CD4-positive, alpha-beta T cell (primary cell): ENCODE measurements around the gene EXOC6. TPM values are rescaled to one million over a fixed set of nuclear protein-coding genes. Genes with fewer than 3 reads are reported as not detected.

Experiments used
- ATAC-seq: fragments of 200-7000 bp; cut with Tn5 transposase; one replicate; pipeline ENCODE4 v1.10.0; 2022; ENCODE audit warnings: mild to moderate bottlenecking; ENCODE audit not compliant: poor library complexity
- CTCF ChIA-PET: fragments of 350-600 bp; sonication (Branson Sonifier 250); formaldehyde crosslinking; loops from one replicate; lab custom pipeline; 2021; ENCODE audit warnings: antibody characterized with exemption, inconsistent platforms; lab: Charles Lee
- POLR2A ChIA-PET: fragments of 350-600 bp; sonication (Branson Sonifier 250); formaldehyde crosslinking; loops from one replicate; lab custom pipeline; 2021; ENCODE audit warnings: antibody characterized with exemption, inconsistent platforms; lab: Charles Lee
- DNase-seq, 14 experiments: peaks; one replicate each; pipeline ENCODE4 v3.0.0-alpha.2; 2013 to 2020; ENCODE audit warnings: mixed read lengths in 2 of 14
- H3K27ac ChIP-seq, 2 donors: one replicate each; pipeline versions ENCODE4 v1.5.1 to v1.7.0; 2013; ENCODE audit warnings: low read length in 2 of 2, low read depth in 1 of 2, mild to moderate bottlenecking in 1 of 2
- H3K27me3 ChIP-seq, 2 experiments: 1 replicate in 1 of 2; 2 replicates in 1 of 2; pipeline versions ENCODE4 v1.6.1 to v1.7.0; 2013; ENCODE audit warnings: low read length in 2 of 2, control low read depth in 1 of 2, mild to moderate bottlenecking in 1 of 2, moderate library complexity in 1 of 2; ENCODE audit not compliant: insufficient read depth in 2 of 2, control insufficient read depth in 1 of 2
- H3K36me3 ChIP-seq: one replicate; pipeline ENCODE4 v1.6.1; 2013; ENCODE audit warnings: low read length, control low read depth; ENCODE audit not compliant: insufficient read depth
- H3K4me1 ChIP-seq: one replicate; pipeline ENCODE4 v1.6.1; 2013; ENCODE audit warnings: low read length, control low read depth; ENCODE audit not compliant: insufficient read depth
- H3K4me3 ChIP-seq: one replicate; pipeline ENCODE4 v1.5.1; 2013; ENCODE audit warnings: mild to moderate bottlenecking, low read length, moderate library complexity
- H3K9me3 ChIP-seq, 2 experiments: 1 replicate in 1 of 2; 2 replicates in 1 of 2; pipeline versions ENCODE4 v1.6.1 to v1.7.0; 2013; ENCODE audit warnings: low read length in 2 of 2, mild to moderate bottlenecking in 2 of 2, control low read depth in 1 of 2, moderate library complexity in 1 of 2; ENCODE audit not compliant: control insufficient read depth in 1 of 2, insufficient read depth in 1 of 2
- H3K27ac Mint-ChIP-seq: one replicate; pipeline ENCODE4 v1.8.0; 2020; ENCODE audit warnings: mixed read lengths
- H3K27me3 Mint-ChIP-seq: one replicate; pipeline ENCODE4 v1.8.0; 2021; ENCODE audit warnings: mixed read lengths
- H3K36me3 Mint-ChIP-seq: one replicate; pipeline ENCODE4 v1.8.0; 2021; ENCODE audit warnings: low read depth, mixed read lengths
- H3K4me1 Mint-ChIP-seq: one replicate; pipeline ENCODE4 v1.8.0; 2021; ENCODE audit warnings: low read depth, mixed read lengths
- H3K4me3 Mint-ChIP-seq: one replicate; pipeline ENCODE4 v1.8.0; 2020; ENCODE audit warnings: mild to moderate bottlenecking, mixed read lengths
- H3K9me3 Mint-ChIP-seq: one replicate; pipeline ENCODE4 v1.8.0; 2020; ENCODE audit warnings: mixed read lengths
- intact Hi-C, 2 experiments: fragments of 100-400 bp; cut with DNase I in 1 of 2; cut with micrococcal nuclease in 1 of 2; formaldehyde crosslinking; loops; one replicate each; pipeline versions ENCODE4 v1.15.1 to v1.9.0; 2023 to 2025; cut with DNase I, micrococcal nuclease
- total RNA-seq, 174 experiments: library from RNA in 2 of 174; stranded (reverse) in 2 of 174; gene quantifications; one replicate each; pipeline ENCODE4 v1.2.3 and lab custom pipeline; 2021 to 2026
- TF ChIP-seq, protein P1 (sequence below): fragments of 200-600 bp; IDR thresholded peaks from one replicate; pipeline ENCODE4 v1.8.0; 2022; ENCODE audit warnings: antibody characterized with exemption, mild to moderate bottlenecking

EXOC6 gene
- total RNA-seq, 2 experiments from 2014 or later: 6.6 to 7.4 TPM

DNA sequence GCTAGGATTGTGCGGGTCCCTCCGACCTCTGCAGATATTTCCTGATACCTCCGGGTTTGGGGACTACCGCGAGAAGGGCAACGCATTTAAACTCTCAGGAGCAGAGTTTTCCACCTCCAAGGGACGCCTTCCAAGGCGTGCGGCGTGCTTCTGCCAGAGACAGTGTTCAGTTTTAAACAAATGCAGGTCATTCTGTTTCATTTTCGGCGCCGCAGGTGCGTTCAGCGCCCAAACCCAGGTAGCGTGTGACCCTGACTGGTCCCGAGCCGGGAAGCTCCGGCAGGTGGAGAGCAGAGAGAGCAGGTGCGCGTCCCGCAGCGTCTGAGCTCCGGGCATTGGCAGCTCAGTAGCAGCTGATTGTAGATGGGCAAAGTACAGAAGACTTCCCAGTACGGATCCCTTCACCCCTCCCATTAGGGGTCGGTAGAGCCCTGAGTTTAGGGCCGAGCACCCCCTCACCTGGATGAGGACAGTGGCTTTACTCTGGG lies 223.9 kb downstream of the EXOC6 start:
- Mint-ChIP-seq H3K36me3 (no peaks in the 10 kb centered on the region), H3K27me3 (peaks cover 78% of the 10 kb centered on the region), H3K4me1 (peaks cover 37% of the 10 kb centered on the region), H3K27ac (no peak overlapping the region), H3K9me3 (no peaks in the 10 kb centered on the region), H3K4me3 (peak overlapping the region; percentile 56)
- DNase-seq (no peak), ATAC-seq (no peak)
- H3K36me3 ChIP-seq: no peaks in the 10 kb centered on the region
- no peak overlapping the region for H3K4me3 ChIP-seq
- CTCF ChIA-PET: no interaction called here
- H3K9me3 ChIP-seq: peaks cover 0 to 16% of the 10 kb centered on the region in 2 experiments
- H3K27me3 ChIP-seq: peaks cover 74 to 87% of the 10 kb centered on the region in 2 experiments
- POLR2A ChIA-PET: no interaction called here
- no peak overlapping the region for H3K27ac ChIP-seq
- H3K4me1 ChIP-seq: peaks cover 39% of the 10 kb centered on the region
- intact Hi-C loops: no loop called here
- TF ChIP-seq, protein P1, sequence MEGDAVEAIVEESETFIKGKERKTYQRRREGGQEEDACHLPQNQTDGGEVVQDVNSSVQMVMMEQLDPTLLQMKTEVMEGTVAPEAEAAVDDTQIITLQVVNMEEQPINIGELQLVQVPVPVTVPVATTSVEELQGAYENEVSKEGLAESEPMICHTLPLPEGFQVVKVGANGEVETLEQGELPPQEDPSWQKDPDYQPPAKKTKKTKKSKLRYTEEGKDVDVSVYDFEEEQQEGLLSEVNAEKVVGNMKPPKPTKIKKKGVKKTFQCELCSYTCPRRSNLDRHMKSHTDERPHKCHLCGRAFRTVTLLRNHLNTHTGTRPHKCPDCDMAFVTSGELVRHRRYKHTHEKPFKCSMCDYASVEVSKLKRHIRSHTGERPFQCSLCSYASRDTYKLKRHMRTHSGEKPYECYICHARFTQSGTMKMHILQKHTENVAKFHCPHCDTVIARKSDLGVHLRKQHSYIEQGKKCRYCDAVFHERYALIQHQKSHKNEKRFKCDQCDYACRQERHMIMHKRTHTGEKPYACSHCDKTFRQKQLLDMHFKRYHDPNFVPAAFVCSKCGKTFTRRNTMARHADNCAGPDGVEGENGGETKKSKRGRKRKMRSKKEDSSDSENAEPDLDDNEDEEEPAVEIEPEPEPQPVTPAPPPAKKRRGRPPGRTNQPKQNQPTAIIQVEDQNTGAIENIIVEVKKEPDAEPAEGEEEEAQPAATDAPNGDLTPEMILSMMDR: no peak

DNA sequence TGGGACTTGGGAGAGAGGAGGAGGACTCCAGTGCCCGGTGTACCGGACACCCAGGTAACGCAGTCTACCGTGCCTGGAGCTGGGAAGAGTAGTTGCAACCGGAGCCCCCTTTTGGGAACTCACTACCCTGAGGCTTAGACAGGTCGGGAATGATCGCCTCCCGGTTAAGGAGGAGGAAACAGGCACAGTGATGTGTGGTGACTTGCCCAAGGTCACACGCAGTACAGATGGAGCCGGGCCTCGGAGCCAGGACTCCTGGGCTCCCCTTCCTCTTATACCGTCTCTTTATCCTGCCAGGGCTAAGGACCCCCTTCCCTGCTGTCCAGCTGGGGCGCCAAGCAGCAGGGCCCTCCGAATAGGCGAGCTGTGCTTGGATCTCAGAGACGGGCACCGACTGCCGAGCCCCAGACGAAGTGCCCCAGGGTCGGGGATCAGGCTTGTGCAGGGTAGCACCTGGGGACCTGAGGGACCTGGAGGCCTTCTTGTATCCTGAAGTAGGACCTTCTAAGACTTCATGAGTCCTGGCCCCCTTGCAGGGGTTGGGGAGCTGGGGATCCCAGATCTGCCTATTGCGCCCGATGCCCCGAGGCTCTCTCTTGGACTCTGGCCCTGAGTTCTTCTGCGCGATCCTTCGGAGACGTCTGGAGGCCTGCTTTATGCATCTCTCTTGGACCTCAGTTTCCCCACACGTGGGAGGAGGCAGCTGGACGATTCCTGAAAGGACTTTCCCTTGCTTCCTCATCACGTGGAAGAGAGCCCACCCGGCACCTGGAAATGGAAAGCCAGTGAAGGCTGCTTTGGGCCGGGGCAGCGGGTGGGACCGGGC lies 224.6 kb downstream of the EXOC6 start:
- no peak for DNase-seq
- intact Hi-C loops: no loop called here
- TF ChIP-seq, protein P1: no peak
- H3K4me1 ChIP-seq: peaks cover 39% of the 10 kb centered on the region
- H3K27me3 ChIP-seq: peaks cover 71 to 86% of the 10 kb centered on the region in 2 experiments
- H3K4me3 ChIP-seq: no peak overlapping the region
- ChIA-PET POLR2A (no interaction called here), CTCF (no interaction called here)
- Mint-ChIP-seq H3K27me3 (peaks cover 78% of the 10 kb centered on the region), H3K9me3 (no peaks in the 10 kb centered on the region), H3K36me3 (no peaks in the 10 kb centered on the region), H3K27ac (no peak overlapping the region), H3K4me1 (peaks cover 32% of the 10 kb centered on the region), H3K4me3 (no peak overlapping the region)
- H3K36me3 ChIP-seq: no peaks in the 10 kb centered on the region
- H3K27ac ChIP-seq: no peak overlapping the region
- ATAC-seq: no peak
- H3K9me3 ChIP-seq: peaks cover 0 to 16% of the 10 kb centered on the region in 2 experiments

DNA sequence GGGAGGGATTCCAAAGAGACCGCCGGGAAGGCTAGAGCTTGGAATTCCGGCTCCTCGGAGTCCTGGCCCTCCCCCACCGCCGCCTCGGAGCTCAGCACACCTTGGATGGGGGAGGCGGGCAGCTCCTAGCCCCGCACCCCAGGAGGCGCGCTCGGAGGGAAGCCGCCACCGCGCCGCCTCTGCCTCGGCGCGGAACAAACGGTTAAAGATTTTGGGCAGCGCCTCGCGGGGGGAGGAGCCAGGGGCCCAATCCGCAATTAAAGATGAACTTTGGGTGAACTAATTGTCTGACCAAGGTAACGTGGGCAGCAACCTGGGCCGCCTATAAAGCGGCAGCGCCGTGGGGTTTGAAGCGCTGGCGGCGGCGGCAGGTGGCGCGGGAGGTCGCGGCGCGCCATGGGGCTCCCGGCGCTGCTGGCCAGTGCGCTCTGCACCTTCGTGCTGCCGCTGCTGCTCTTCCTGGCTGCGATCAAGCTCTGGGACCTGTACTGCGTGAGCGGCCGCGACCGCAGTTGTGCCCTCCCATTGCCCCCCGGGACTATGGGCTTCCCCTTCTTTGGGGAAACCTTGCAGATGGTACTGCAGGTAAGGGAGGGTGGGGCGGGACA lies 225.3 kb downstream of the EXOC6 start, which contains the start of gene CYP26A1:
TSS of gene CYP26A1 (plus strand) at position 355 of the 608 bp plus-strand sequence. CDS start at position 397, 42 bp downstream.
- Histone ChIP-seq H3K27me3 (peaks cover 67 to 86% of the 10 kb centered on the region in 2 experiments), H3K4me1 (peaks cover 39% of the 10 kb centered on the region), H3K4me3 (no peak within 1 kb of the TSS), H3K27ac (no peak within 1 kb of the TSS), H3K9me3 (peaks cover 0 to 11% of the 10 kb centered on the region in 2 experiments), H3K36me3 (no peaks in the 10 kb centered on the region)
- Mint-ChIP-seq H3K9me3 (no peaks in the 10 kb centered on the region), H3K36me3 (no peaks in the 10 kb centered on the region), H3K27ac (no peak within 1 kb of the TSS), H3K4me1 (peaks cover 30% of the 10 kb centered on the region), H3K27me3 (peaks cover 80% of the 10 kb centered on the region), H3K4me3 (no peak within 1 kb of the TSS)
- ATAC-seq (no peak), DNase-seq (peak in 1 of 14 experiments; percentile 14)
- intact Hi-C loops: no loop called here
- ChIA-PET POLR2A (no interaction called here), CTCF (no interaction called here)
- TF ChIP-seq, protein P1: no peak
